DMS 273 (cell line): ENCODE measurements around the gene PAMR1.
"Not testable (repeated sequence)": the region's sequence is repeated elsewhere in the genome, so short reads cannot be mapped to it uniquely, and the experiment has no call there.

Experiments
- DNase-seq: peaks from one replicate; lab custom pipeline; 2025; ENCODE audit not compliant: unreplicated experiment; lab: John Stamatoyannopoulos, UW

PAMR1 gene

DNA sequence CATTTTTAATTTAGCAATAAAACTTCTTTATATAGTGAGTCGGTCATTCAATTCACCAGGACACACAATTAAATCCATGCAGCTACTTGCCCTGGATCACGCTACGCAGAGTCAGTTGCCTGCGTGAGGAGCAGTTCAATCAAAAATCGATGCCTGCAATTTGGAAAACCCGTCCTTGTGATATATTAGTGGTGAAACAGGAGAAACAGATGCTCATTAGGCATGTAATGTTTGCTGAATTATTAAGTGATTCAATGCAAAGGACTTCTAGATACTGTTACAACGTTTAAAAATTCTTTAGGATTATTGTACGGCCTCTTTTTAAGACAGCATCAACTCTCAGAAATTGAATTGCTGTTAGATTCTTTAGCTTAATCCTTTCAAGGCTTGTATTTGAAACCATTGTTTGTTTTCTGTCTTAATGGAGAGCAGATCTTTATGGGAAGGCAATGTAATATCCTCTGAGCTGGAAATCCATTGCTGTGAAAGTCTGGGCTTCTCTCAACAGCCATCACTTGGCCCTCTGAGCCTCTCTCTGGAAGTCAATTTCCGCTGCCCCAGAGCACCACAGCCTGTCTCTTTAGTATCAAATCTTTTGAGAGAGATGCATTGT, 20.1 kb upstream of the PAMR1 start:
- DNase-seq = no peak

DNA sequence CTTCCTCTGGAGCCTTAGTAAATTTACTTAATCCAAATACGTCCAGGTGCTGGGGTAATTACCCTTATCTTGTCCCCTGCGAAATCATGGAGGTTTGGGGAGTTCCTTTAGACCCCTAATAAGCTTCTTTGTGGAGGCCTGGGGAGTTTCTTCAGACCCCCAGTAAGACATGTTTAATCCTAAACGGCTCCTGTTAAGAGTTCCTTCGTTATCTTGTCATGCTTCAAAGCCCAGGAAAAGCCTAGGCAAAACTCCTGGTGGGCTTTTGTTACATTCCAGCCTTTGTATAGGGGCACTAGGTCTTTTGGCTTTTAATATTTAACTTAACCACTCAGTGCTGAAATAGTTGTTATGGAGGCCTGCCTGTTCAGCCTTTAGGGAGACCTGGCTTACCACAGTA, 18.1 kb upstream of the PAMR1 start:
- DNase-seq = no peak

DNA sequence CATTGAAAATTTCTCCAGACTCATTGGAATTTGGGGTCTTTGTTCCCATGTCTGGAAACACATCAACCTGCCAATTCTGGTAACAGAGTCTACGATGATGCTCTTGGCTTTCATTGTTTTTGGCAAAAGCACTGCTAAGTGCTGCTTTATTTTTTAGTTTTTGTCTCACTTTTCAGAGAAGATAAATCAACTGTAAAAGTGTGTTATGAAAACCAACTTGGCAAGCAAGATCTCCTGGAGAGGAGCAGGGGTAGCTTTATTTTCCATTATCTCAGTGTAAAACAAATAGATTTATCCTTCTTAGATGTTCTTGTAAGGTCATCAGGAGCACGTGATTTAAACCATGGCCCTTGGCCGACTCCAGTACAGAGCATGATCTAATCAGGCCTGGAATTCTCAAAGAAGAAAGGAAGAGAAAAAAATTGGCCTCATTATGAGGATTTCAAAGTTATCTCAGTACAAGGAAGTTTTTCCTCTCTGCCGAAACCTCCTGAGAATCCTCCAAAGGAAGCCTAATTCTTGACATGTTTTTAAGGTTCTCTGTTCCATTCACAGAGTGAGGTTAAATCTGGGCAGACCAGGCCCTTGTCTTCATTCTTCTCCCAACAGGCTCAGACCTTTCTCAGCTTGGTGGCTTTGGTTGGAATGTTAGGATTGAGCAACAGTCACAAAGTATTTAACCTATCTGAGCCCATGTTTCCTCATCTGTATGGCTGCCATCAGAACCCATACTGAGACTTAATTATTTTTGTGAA, 16.4 kb upstream of the PAMR1 start:
- no peak for DNase-seq

DNA sequence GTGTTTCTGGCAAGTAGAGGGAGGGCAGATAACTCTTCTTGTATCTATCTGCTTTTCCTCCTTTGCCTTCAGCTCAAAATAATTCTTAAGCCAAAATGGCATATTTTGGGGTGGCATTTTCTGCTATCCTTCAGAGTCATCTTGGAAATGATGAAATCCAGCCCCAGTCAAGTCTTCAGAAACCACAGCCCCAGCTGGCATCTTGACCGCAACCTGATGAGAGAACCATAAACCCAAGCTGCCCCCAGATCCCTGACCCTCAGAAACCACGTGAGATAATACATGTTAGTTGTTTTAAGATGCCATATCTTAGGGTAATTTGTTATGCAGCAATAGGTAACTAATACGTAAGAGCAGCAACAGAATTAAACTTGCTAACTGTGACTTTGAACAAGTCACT, 15.1 kb upstream of the PAMR1 start:
- no peak for DNase-seq

DNA sequence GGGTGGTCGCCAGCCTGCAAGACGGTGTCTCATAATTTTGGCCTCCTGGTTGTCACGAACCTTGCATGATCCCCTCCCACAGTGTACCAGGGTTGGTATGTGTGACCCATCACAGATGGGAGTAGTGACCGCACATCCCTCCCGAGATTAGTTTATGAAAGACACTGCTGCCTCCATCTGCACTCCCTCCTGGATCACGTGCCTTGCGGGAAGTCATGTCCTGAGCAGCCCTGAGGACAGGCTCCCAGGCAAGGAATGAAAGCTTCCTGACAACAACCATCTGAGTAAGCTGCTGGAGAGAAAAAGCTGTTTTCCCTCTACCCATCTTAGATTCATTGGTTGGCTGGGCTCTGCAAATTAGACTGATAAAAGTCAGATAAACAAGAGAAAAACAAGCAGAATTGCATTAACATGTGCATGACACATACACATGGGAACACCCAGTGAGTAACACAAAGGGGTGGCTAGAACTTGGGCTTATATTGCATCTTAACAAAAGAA, 14.4 kb upstream of the PAMR1 start:
- DNase-seq = no peak

DNA sequence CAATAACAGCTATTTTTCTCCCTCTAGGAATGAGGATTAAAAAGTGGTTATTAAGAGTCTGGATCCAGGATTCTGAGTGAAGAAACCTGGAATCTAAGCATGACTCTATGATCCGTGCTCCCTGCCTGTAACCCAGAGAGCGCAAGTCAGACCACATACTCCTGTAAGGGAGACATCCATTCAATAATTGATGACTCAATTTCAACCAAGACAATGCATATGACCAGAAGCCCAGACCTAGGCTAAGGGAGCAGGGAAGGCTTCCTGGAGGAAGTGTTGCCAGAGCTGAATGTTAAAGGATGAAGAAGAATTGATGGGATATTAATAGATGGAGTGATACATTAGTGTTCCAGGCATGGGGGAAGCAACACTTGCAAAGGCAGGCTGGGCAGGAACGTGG, 13.8 kb upstream of the PAMR1 start:
- DNase-seq = no peak

DNA sequence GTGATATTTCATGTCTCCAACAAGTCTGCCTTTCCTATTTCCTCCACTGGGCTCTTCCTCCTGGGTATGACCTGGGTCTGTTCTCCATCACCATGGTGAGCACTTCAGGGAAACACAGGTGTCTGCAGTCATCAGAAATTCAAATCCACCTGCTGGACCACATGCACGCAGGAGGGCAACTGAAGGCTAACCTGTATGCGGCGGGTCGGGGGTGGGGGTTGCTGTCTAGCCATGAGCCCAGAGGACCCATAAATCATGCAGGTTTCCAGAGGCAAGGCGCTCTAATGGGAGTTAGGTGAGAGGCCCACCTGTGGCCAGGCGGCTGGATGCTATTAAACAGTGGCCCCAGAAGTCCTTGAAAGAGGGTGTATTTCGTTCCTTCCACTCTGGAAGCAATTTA, 11.1 kb upstream of the PAMR1 start:
- no peak for DNase-seq

DNA sequence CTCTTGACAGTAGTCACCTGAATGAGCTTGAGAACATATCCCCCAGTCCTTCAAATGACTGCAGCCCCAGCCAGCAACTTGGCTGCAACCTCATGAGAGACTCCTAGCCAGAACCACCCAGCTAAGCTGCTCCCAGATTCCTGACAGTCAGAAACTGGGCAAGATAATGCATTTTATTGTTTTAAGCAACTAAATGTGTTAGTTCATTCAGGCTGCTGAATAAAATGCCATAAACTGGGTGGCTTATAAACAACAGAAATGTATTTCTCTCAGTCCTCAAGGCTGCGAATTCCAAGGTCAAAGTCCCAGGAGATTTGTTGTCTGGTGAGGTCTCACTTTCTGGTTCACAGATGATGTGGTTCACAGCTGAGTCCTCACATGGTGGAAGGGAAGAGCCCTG, 5.8 kb upstream of the PAMR1 start:
- no peak for DNase-seq

DNA sequence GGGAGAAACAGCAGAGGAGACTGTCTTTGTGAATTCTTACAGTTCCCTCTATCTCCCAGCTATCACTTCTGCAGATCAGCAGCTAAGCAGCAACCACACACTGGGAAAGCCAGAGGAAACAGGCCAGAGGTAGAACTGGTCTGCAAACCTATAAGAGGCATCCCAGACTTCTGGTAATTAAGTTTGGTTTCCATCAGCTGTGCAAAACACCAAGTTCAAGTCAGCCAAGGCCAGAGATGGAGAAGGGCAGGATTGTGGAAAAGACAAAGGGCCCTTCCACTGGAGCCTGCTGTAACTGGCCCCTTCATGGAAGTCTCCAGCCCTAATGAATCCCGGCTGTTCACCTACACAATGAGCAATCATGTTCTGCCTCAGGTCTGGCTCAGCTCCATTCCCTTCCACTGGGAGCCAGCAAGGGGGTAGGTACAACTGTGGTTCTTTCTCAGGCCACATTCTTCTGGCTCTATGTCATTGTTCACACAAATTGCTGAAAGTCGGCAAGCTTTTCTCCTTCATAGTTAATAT, 4.6 kb upstream of the PAMR1 start:
- DNase-seq = no peak

DNA sequence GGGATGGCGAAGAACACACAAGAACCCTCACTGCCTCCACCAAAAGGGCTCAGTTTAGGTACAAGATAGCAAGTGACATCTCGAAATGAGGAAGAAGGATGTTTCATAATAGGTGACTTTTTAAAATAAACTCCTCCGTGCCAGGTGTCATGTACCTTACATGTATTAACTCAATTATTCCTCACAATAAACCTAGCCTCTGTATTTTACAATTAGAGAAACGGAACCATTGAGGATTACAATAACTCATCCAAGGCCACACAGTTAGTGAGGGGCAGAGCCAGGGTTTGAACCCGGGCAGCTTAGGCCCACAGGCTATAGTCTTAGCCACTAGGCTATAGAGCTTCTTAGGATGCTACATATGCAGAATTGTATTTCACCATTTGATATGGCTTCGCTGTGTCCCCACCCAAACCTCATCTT, 965 bp upstream of the PAMR1 start:
- peak; percentile 61 for DNase-seq

DNA sequence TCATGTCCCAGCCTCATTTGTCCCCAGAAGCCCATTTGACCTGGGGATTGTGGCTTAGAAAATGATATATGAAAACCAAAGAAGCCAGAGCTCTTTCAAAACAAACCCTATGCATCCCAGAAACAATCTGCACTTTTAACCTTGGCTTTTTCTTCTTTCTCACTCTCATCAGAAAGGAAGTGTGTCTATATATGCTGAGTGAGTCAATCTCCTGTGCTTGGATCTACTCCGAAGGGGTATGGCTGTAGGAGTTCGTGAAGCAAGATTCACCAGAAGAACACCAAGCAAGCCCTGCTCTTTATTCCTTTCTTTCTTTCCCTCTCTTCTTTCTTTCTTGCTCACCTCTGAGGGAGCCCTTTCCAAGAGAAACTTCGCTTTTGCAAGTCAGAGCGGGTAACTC, 636 bp downstream of the PAMR1 start:
- DNase-seq = no peak

DNA sequence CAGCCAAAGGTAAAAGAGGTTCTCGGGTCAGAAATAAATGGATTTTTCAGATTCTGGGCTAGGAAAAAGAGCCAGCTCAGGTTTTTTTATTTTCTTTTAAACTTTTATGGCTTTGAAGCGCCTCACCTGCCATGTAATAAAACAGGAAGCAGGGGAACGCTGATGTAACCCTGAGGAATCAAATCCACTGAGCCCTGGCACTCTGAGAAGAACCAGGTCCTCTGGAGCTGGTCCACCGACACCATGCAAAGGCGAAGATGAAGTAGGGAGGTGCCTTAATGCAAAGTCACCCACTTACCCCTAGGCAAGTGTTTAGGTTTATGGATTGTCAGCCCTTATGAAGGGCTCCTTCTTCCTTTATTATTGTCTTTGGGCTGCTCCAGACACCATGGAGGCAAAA, 1.6 kb downstream of the PAMR1 start:
- DNase-seq = no peak

DNA sequence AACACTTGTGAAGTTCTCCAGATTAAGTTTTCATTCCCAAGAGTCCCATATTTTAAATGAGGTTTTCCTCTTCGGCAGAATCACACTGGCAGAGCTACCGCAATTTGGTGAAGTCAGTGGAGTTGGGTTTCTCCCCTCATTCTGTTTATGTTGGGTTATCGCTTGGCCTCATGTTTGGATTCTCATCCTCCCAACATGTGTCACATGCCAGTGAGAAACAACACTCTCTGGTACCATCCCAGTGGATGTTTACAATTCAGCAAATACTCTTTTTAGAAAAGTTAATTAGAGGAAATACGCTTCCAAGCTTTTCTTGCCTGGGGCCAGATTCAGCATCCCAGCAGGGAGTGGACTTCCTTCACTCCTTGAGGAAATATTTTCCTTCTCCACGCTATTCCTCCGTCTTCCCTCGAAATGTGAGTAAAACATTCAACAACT, 2.1 kb downstream of the PAMR1 start:
- DNase-seq = no peak

DNA sequence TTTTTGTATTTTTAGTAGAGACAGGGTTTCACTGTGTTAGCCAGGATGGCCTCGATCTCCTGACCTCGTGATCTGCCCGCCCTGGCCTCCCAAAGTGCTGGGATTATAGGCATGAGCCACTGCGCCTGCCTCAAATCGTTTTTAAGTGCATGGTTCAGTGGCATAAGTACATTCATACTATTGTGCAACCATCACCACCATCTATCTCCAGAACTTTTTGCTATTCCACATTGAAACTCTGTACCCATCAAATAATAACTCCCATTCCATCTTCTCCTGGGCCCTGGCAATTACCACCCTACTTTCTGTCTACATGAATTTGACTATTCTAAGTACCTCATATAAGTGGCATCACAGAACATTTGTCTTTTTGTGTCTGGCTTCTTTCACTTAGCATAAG, 3.3 kb downstream of the PAMR1 start:
- not testable (repeated sequence) for DNase-seq

DNA sequence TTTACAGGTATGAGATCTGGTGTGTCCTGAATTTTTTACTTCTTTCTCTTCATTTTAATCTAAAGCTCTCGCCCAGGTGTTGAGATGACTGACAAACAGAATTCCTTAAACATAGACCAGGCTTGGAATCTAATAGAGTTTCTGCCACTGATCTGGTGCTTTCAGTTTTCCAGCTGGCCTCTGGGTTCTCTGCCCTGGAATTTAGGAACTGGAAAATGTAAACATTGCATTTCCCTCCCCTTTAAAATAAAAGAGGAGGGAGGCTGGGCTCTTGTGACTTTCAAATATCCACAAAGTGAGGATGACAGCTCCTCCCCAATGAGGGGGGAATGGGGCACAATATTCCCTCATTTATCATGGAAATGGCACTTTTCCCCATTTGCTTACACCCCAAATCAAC, 5.0 kb downstream of the PAMR1 start:
- DNase-seq = no peak

DNA sequence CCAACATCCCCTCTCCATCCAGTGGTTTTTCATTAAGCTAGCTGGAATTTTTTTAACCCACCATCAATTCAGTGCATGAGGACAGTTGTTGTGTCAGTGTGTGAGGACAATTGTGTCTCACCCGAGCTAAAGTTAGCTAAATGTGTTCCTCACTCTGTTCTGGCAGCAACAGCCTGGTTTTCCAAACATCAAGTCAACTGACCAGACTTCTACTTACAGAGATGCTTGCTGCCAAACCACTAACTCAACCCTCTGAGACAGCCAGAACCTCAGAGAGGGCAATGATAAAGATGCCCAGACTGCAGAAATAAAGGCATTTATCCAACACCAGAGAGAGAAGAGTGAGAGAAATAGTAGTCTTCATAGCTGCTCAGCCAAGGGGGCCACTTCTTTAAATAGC, 6.7 kb downstream of the PAMR1 start:
- DNase-seq = no peak

DNA sequence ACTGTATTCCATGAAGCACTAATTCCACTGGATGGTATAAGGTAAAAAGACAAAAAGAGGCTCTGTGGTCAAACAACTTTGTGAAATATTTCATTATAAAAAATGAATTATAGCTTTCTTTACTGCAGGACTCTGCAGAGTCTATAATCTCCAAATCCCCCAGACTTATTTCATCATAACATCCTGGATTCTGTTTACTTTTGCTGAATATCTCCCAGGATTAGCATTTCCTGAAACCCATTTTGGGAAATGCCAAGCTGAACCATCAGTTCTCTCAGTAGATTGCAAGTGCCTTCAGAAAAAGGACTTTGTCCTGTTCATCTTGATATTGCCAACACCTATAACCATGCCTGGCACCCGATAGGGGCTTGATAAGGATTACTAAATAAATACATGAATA, 7.9 kb downstream of the PAMR1 start:
- no peak for DNase-seq

DNA sequence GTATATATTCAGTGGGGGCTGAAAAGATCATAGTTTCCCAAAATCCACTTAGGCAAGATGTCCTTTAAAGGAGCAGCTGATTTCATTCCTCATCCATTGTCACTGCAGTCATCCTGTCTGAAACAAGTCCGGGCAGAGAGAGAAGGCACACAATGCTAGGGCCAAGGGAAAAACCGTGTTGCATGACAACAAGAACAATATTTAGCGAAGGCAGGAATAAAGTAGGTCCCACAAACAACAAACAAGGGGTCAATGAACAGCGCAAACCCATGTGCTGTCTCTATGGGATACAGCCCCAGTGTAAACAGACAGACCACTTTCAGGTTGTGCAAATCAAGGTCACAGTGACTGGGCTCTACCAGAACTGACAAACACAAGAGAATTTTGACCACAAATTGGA, 9.0 kb downstream of the PAMR1 start:
- DNase-seq = no peak

DNA sequence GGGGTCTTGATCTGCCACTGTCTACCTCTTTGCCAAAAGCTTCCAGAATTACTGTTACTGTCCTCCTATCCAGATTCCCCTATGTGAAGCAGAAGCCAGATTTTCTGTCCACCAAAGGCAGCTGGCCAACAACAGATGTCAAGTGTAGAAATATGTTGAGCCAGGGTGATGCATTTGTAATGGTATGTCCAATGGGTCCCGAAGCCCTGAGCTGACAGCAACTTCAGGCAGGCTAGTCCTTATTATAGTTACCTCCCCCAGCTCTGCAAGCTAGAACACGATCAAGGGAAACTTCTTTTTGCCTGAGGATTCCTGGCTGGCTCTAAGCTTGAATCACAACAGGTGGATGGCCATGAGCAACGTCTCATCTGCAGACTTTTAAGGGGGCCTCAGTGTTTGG, 10.2 kb downstream of the PAMR1 start:
- DNase-seq = peak; percentile 50

DNA sequence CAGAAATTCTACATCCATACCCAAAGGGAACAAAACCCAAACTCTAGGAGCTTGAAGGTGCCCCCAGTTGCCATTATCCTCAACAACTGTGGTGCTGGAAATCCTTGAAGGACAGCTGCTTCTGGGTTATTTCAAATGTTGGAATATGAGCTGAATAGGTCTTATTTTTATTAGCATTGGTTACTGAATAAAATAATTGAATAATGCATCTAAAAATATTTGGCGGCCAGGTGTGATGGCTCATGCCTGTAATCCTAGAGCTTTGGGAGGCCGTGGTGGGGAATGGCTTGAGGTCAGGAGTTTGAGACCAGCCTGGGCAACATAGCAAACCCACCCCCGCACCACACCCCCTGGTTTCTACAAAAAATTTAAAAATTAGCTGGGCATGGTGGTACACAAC, 10.9 kb downstream of the PAMR1 start:
- no peak for DNase-seq

DNA sequence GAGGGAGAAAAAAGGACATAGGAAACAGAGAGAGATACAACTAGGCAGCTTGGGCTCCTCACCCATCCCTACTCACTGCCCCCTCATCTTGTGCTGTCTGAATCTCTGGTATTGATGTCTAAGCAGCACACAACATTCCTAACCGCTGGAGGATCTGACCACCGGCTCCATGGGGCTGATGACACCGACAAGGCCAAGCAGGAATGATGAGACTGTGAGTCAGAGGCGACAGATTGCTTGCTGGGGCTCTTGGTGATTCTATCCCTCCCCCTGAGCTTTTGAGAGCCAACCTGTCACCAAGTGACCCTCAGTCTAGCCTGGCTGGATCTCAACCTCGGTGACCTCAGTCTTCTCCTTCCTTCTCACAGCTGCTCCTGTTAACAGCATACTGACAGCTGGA, 13.8 kb downstream of the PAMR1 start:
- peak; percentile 1 for DNase-seq

DNA sequence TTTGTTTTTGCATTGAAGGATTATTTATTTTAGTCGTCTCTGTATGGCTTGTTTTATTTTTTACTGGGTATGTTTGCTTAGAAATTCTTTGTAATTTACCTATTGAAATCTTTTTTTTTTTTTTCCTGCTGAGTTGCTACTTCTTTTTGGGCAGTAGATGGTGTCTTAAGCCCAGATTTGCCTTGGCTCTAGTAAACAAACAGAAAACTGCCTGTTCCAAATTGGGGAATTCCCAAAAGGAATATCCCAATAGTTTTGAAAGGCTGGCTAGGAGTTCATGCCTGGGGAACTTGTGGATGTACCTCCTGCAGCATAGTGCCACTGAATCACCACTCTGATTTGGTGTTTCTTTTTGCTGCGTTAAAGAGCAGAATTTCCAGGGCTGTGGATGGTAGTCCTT, 17.7 kb downstream of the PAMR1 start:
- DNase-seq = no peak

DNA sequence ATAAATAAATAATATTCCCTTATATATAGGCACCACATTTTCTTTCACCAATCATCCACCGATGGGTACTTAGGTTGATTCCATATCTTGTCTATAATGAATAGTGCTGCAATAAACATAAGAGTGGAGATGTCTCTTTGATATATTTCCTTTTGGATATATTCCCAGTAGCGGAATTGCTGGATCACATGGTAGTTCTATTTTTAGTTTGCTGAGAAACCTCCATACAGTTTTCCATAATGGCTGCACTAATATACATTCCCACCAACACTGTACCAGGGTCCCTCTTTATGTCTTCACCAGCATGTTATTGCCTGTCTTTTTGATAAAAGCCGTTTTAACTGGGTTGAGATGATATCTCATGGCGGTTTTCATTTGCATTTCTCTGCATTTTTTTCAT, 23.6 kb downstream of the PAMR1 start:
- DNase-seq = no peak
